Transverse colon (tissue), 4 donors: ENCODE data around the gene NCOA5. TPM values are rescaled to one million over a fixed set of nuclear protein-coding genes. Genes with fewer than 3 reads are reported as not detected.

Experiments used
- DNase-seq: peaks from one replicate; pipeline ENCODE4 v3.0.0-alpha.2; 2019
- H3K27ac ChIP-seq, 4 donors: fragments of 200-600 bp; sonication (generic); 2 replicates each; pipeline ENCODE4 v1.5.1; 2016 to 2018; ENCODE audit warnings: inconsistent platforms in 4 of 4
- H3K27me3 ChIP-seq: fragments of 200-600 bp; sonication (generic); 2 replicates; pipeline ENCODE4 v1.5.1; 2017; ENCODE audit warnings: inconsistent platforms
- H3K36me3 ChIP-seq, 4 donors: fragments of 200-600 bp; sonication (generic); 2 replicates each; pipeline ENCODE4 v1.5.1; 2017 to 2019; ENCODE audit warnings: inconsistent platforms in 4 of 4
- H3K4me1 ChIP-seq, 4 donors: fragments of 200-600 bp; sonication (generic); 2 replicates each; pipeline ENCODE4 v1.5.1; 2017 to 2020; ENCODE audit warnings: inconsistent platforms in 4 of 4
- H3K4me3 ChIP-seq, 4 donors: fragments of 200-600 bp; sonication (generic); 1 replicate in 1 of 4; 2 replicates in 3 of 4; pipeline versions ENCODE4 v1.5.1 to v1.6.1; 2017 to 2019; ENCODE audit warnings: inconsistent platforms in 4 of 4
- H3K9me3 ChIP-seq, 2 donors: fragments of 200-600 bp; sonication (generic); 2 replicates each; pipeline ENCODE4 v1.5.1; 2017 to 2019; ENCODE audit warnings: inconsistent platforms in 2 of 2
- EP300 ChIP-seq: sonication (generic); formaldehyde crosslinking; IDR thresholded peaks from one replicate; pipeline ENCODE4 v1.6.1; 2017; ENCODE audit warnings: antibody characterized with exemption, low read depth
- POLR2A ChIP-seq: fragments of 450-650 bp; IDR thresholded peaks from one replicate; pipeline ENCODE4 v1.6.1; 2016; ENCODE audit warnings: antibody characterized with exemption, mild to moderate bottlenecking, moderate library complexity
- POLR2AphosphoS5 ChIP-seq, 3 donors: sonication (generic); formaldehyde crosslinking; IDR thresholded peaks; one replicate each; pipeline ENCODE4 v1.6.1; 2016; ENCODE audit warnings: antibody characterized with exemption in 3 of 3
- WGBS, 2 donors: methylation state at CpG; one replicate each; pipeline ENCODE4 v1.1.5; 2018; ENCODE audit warnings: low coverage in 1 of 2; 5-methylcytosine and 5-hydroxymethylcytosine counted together
- in situ Hi-C, 4 donors: fragments of 200-750 bp; cut with MboI; loops; one replicate each; pipeline versions ENCODE4 v1.15.0 to v1.15.1; 2017; ENCODE audit warnings: low sequenced_read_pairs in 3 of 4, low pct_ligation_motif_present in 1 of 4, low pct_unique_long_range_greater_than_20kb in 1 of 4
- intact Hi-C: fragments of 100-400 bp; cut with DNase I; formaldehyde crosslinking; loops from one replicate; pipeline ENCODE4 v1.15.1; 2023; ENCODE audit warnings: low total_unique reads
- total RNA-seq, 4 donors: library from RNA; depleted of rRNA; stranded (reverse); fragments of >200 nt; gene quantifications; one replicate each; pipeline ENCODE4 v1.1.0, GENCODE V29; 2016
- TF ChIP-seq, protein P1 (sequence below), 5 experiments: fragments of 200-600 bp in 3 of 5; fragments of 450-650 bp in 2 of 5; sonication (generic) in 3 of 5; IDR thresholded peaks; 1 replicate in 2 of 5; 2 replicates in 3 of 5; pipeline ENCODE4 v1.5.1; 2016 to 2017; ENCODE audit warnings: antibody characterized with exemption in 5 of 5, inconsistent platforms in 3 of 5, mild to moderate bottlenecking in 2 of 5, moderate library complexity in 1 of 5

Gene NCOA5
- total RNA-seq, 4 donors from 2014 or later = 18.3 to 97.3 (median 27.3) TPM

GRCh38 chr20:46065691-46066090 is 24.1 kb downstream of the NCOA5 start:
- Histone ChIP-seq H3K27me3 (no peaks in the 10 kb centered on the region), H3K4me3 (no peak overlapping the region), H3K36me3 (peaks cover 0 to 92% (median 44%) of the 10 kb centered on the region in 4 donors), H3K4me1 (peaks cover 0 to 11% (median 0%) of the 10 kb centered on the region in 4 donors), H3K27ac (no peak overlapping the region), H3K9me3 (no peaks in the 10 kb centered on the region)
- intact Hi-C loops = no loop called here
- WGBS, 2 donors = 95 to 100% methylated on average over 2 to 3 of the region's 3 CpGs
- no peak for DNase-seq
- TF ChIP-seq POLR2A = no peak
- TF ChIP-seq POLR2AphosphoS5 (IDR thresholded peaks at IDR 0.05) = no peak
- TF ChIP-seq EP300 = no peak
- TF ChIP-seq, protein P1, sequence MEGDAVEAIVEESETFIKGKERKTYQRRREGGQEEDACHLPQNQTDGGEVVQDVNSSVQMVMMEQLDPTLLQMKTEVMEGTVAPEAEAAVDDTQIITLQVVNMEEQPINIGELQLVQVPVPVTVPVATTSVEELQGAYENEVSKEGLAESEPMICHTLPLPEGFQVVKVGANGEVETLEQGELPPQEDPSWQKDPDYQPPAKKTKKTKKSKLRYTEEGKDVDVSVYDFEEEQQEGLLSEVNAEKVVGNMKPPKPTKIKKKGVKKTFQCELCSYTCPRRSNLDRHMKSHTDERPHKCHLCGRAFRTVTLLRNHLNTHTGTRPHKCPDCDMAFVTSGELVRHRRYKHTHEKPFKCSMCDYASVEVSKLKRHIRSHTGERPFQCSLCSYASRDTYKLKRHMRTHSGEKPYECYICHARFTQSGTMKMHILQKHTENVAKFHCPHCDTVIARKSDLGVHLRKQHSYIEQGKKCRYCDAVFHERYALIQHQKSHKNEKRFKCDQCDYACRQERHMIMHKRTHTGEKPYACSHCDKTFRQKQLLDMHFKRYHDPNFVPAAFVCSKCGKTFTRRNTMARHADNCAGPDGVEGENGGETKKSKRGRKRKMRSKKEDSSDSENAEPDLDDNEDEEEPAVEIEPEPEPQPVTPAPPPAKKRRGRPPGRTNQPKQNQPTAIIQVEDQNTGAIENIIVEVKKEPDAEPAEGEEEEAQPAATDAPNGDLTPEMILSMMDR (IDR thresholded peaks at IDR 0.05) = no peak
- in situ Hi-C loops = no loop called here

GRCh38 chr20:46065006-46065405 is 24.8 kb downstream of the NCOA5 start:
- no peaks in the 10 kb centered on the region for H3K27me3 ChIP-seq
- H3K36me3 ChIP-seq = peaks cover 0 to 87% (median 42%) of the 10 kb centered on the region in 4 donors
- no peak for TF ChIP-seq EP300
- TF ChIP-seq, protein P1 (IDR thresholded peaks at IDR 0.05) = no peak
- peaks cover 0 to 15% (median 0%) of the 10 kb centered on the region in 4 donors for H3K4me1 ChIP-seq
- no peaks in the 10 kb centered on the region for H3K9me3 ChIP-seq
- H3K4me3 ChIP-seq = no peak overlapping the region
- H3K27ac ChIP-seq = no peak overlapping the region
- intact Hi-C loops = no loop called here
- in situ Hi-C loops = no loop called here
- 84 to 98% methylated on average over 8 to 9 of the region's 9 CpGs for WGBS, 2 donors
- no peak for DNase-seq

- H3K4me3 ChIP-seq = no peak overlapping the region
- peaks cover 0 to 80% (median 39%) of the 10 kb centered on the region in 4 donors for H3K36me3 ChIP-seq
- 77 to 92% methylated on average over 2 to 3 of the region's 3 CpGs for WGBS, 2 donors
These were observed 26.1 kb downstream of the NCOA5 start for GRCh38 chr20:46063652-46064054.

DNA sequence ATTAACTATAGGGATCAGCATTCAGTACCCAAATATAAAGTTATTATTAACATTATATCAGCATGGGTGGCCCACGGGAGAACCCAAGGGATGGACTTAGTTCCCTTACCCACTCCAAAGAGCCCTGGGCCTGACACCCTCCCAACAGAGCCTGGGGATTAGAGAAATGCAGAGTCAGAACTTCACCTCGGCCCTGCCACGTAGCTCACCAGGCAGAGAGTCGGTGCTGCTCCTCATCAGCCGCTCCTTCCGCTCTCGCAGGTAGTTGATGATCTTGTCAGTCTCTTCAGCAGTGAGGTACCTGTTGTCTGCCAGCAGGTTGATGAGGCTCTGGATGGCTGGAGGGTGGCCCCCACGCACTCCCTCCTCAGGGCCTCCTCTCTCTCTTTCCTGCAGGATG is 26.6 kb downstream of the NCOA5 start:
- 94% methylated on average over 8 of the region's 8 CpGs; no CpG with 5 or more reads in 1 of the 2 donors for WGBS, 2 donors
- in situ Hi-C loops = no loop called here
- H3K36me3 ChIP-seq = peaks cover 0 to 75% (median 37%) of the 10 kb centered on the region in 4 donors

More at GRCh38 chr20:46063652-46064054, 26.1 kb downstream of the NCOA5 start:
- TF ChIP-seq POLR2A (no peak), EP300 (no peak), POLR2AphosphoS5 (IDR thresholded peaks at IDR 0.05) (no peak)
- TF ChIP-seq, protein P1 (IDR thresholded peaks at IDR 0.05) = no peak
- no peaks in the 10 kb centered on the region for H3K9me3 ChIP-seq
- DNase-seq = no peak
- intact Hi-C loops (no loop called here), in situ Hi-C loops (no loop called here)
- H3K27me3 ChIP-seq = peaks cover 4% of the 10 kb centered on the region
- H3K27ac ChIP-seq = no peak overlapping the region
- H3K4me1 ChIP-seq = peaks cover 0 to 25% (median 3%) of the 10 kb centered on the region in 4 donors

More for the DNA sequence above, 26.6 kb downstream of the NCOA5 start:
- DNase-seq = no peak
- peaks cover 3 to 30% (median 7%) of the 10 kb centered on the region in 4 donors for H3K4me1 ChIP-seq
- TF ChIP-seq EP300 (no peak), POLR2AphosphoS5 (IDR thresholded peaks at IDR 0.05) (no peak), POLR2A (no peak)
- TF ChIP-seq, protein P1 (IDR thresholded peaks at IDR 0.05) = no peak
- no peaks in the 10 kb centered on the region for H3K9me3 ChIP-seq
- intact Hi-C loops = no loop called here
- H3K27me3 ChIP-seq = peaks cover 9% of the 10 kb centered on the region
- H3K4me3 ChIP-seq = no peak overlapping the region
- H3K27ac ChIP-seq = no peak overlapping the region
